Stomach (tissue), 4 donors: ENCODE results near the gene F2.

Experiments used
- EP300 ChIP-seq: sonication (generic); formaldehyde crosslinking; IDR thresholded peaks from one replicate; pipeline ENCODE4 v1.6.1; 2017; ENCODE audit warnings: antibody characterized with exemption
- POLR2AphosphoS5 ChIP-seq, 3 donors: sonication (generic); formaldehyde crosslinking; IDR thresholded peaks; one replicate each; pipeline ENCODE4 v1.6.1; 2016; ENCODE audit warnings: antibody characterized with exemption in 3 of 3

GRCh38 chr11:46673713-46674462 lies 45.1 kb upstream of the F2 start:
- TF ChIP-seq EP300 (no peak), POLR2AphosphoS5 (IDR thresholded peaks at IDR 0.05) (no peak)
